Measurements from ENCODE around the gene CNBD2. TPM values are rescaled to one million over a fixed set of nuclear protein-coding genes. Genes with fewer than 3 reads are reported as not detected.
A peak's percentile ranks its signal among the peaks of the same experiment; 100 is the strongest.
"Not testable (repeated sequence)": the region's sequence is repeated elsewhere in the genome, so short reads cannot be mapped to it uniquely, and the experiment has no call there.

The CNBD2 gene
- total RNA-seq, 2 donors from 2014 or later = 5.0 to 8.6 TPM

DNA sequence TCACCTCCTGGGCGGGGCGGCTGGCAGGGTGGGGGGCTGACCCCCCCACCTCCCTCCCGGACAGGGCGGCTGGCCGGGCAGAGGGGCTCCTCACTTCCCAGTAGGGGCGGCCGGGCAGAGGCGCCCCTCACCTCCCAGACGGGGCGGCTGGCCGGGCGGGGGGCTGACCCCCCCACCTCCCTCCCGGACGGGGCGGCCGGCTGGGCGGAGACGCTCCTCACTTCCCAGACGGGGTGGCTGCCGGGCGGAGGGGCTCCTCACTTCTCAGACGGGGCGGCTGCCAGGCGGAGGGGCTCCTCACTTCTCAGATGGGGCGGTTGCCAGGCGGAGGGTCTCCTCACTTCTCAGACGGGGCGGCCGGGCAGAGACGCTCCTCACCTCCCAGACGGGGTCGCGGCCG is 32.9 kb downstream of the CNBD2 start:
- H3K9me3 Mint-ChIP-seq = peaks cover 6 to 19% of the 10 kb centered on the region in 2 donors
- H3K27ac Mint-ChIP-seq; DNase-seq (ENCODE audit: low spot score in 2 of 2); ATAC-seq: not testable (repeated sequence)
- peaks cover 8 to 18% of the 10 kb centered on the region in 2 donors for H3K36me3 Mint-ChIP-seq

DNA sequence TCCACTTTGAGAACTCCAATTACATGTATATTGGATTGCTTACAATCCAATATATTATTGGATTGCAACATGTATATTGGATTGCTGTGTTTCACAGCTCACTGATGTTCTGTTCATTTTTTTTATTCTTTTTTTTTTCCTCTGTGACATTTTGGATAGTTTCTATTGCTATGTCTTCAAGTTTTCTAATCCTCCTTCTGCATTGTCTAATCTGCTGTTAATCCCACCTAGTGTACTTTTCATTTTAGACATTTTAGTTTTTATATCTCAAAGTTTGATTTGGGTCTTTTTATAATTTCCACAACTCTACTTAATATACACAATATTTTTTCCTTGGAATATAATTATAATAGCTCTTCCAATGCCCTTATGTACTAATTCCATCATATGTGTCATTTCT is 34.5 kb downstream of the CNBD2 start:
- Mint-ChIP-seq H3K9me3 (peaks cover 6 to 19% of the 10 kb centered on the region in 2 donors), H3K27ac (no peak overlapping the region), H3K36me3 (peaks cover 8 to 18% of the 10 kb centered on the region in 2 donors)
- ATAC-seq (no peak), DNase-seq (ENCODE audit: low spot score in 2 of 2) (no peak)

GRCh38 chr20:36004045-36004444 is 35.7 kb downstream of the CNBD2 start:
- no peak overlapping the region for H3K27ac Mint-ChIP-seq
- DNase-seq (ENCODE audit: low spot score in 2 of 2) = no peak
- peaks cover 8 to 18% of the 10 kb centered on the region in 2 donors for H3K36me3 Mint-ChIP-seq
- H3K9me3 Mint-ChIP-seq = peaks cover 6 to 19% of the 10 kb centered on the region in 2 donors
- no peak for ATAC-seq

DNA sequence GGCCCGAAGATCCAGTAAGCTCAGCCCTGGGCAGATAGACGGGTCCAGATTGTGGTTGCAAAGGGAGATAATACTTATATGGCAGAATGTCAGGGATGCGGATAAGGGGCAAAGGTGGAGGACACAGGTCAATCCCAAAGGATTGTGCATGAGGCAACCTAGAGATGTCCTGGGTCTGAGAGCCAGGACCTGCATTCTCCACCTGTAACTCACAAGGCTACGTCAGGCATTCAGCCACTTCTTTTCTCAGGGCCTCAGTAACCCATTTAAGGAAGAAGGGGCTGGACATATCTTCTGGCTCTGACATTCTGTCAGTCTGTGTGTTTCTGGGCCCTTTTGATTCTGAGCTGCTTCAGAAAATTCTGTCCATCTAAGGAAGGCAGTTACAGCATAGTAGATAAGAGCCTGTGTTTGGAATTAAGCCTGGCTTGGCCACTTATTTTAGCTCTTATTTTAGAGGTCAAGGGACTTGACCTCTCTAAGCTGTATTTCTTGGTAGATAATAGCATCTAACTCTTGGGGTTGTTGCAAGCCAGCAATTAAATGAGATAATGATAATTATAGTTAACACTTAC is 40.2 kb downstream of the CNBD2 start:
- ATAC-seq = no peak
- DNase-seq (ENCODE audit: low spot score in 2 of 2) = no peak
- Mint-ChIP-seq H3K36me3 (peaks cover 3 to 7% of the 10 kb centered on the region in 2 donors), H3K9me3 (peaks cover 1 to 9% of the 10 kb centered on the region in 2 donors), H3K27ac (no peak overlapping the region)

DNA sequence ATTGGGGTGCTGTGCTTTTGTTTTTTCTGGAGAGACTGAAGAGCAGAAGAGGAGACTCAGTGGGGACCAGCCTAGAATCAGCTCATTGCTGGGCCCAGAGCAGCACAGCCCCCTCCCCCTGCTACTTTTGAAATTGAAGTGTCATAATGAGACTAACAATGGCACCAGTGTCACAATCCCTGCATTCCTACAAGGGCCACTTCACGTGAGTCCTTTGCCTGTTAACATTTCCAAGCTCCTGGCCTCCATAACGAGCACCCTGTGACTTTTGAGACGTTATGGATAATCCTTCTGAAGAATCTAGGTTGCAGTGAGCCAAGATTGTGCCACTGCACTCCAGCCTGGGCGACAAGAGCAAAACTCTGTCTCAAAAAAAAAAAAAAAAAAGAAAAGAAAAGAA is 41.7 kb downstream of the CNBD2 start:
- no peaks in the 10 kb centered on the region for H3K9me3 Mint-ChIP-seq
- ATAC-seq (no peak), DNase-seq (ENCODE audit: low spot score in 2 of 2) (no peak)
- H3K27ac Mint-ChIP-seq = no peak overlapping the region
- H3K36me3 Mint-ChIP-seq = no peaks in the 10 kb centered on the region

DNA sequence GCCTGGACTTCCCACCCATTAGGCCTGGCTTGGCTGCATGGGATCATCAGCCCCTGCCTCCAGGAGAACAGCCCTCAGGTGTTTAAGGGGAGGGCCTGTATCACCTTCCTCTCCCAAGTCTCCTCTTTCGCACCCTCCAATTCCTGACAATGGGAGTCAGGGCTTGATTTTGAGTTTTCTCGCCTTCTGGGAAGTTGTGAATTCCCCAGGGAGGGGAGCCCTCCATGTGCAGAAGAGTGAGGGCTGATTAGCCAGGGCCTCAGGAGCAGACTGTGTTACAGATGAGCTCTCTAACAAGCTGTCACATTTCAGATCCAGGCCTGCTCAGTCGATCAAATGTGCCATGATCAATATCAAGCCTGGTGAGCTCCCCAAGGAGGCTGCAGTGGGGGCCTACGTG is 42.4 kb downstream of the CNBD2 start:
- H3K36me3 Mint-ChIP-seq = no peaks in the 10 kb centered on the region
- ATAC-seq = no peak
- no peaks in the 10 kb centered on the region for H3K9me3 Mint-ChIP-seq
- H3K27ac Mint-ChIP-seq = no peak overlapping the region
- no peak for DNase-seq (ENCODE audit: low spot score in 2 of 2)

DNA sequence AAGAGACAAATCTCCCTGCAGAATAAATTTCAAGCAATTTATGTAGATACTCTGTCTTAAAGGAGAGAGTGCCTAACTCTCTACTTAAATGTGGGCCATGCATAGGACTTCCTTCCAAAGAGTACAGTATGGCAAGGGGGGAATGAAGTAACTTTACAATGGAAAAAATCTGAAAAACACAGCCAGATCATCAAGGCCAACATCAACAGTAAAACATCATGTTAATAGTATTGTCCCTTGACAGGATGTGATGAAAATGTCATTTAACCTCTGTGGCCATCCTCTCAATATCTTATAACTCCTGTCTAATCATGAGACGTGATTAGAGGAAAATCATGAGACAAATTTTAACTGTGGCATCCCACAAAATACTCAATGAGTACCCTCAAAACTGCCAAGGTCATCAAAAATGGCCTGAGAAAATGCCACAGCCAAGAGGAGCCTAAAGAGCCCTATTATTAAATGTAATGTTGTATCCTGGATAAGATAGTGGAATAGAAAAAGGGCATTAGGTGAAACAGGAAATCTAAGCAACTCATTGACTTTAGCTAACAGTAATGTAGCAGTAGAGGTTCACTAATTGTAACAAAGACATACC is 47.5 kb downstream of the CNBD2 start:
- no peak for DNase-seq (ENCODE audit: low spot score in 2 of 2)
- Mint-ChIP-seq H3K27ac (no peak overlapping the region), H3K9me3 (no peaks in the 10 kb centered on the region), H3K36me3 (no peaks in the 10 kb centered on the region)
- ATAC-seq = no peak

- DNase-seq (ENCODE audit: low spot score in 2 of 2) (no peak), ATAC-seq (no peak)
- Mint-ChIP-seq H3K36me3 (no peaks in the 10 kb centered on the region), H3K9me3 (no peaks in the 10 kb centered on the region), H3K27ac (peak overlapping the region in 1 of 2 donors; percentile 6)
Observed at GRCh38 chr20:36017048-36017951, 48.9 kb downstream of the CNBD2 start.

GRCh38 chr20:36018208-36018988 is 50.0 kb downstream of the CNBD2 start:
- no peaks in the 10 kb centered on the region for H3K36me3 Mint-ChIP-seq
- DNase-seq (ENCODE audit: low spot score in 2 of 2) (no peak), ATAC-seq (no peak)
- H3K27ac Mint-ChIP-seq = no peak overlapping the region
- H3K9me3 Mint-ChIP-seq = no peaks in the 10 kb centered on the region

DNA sequence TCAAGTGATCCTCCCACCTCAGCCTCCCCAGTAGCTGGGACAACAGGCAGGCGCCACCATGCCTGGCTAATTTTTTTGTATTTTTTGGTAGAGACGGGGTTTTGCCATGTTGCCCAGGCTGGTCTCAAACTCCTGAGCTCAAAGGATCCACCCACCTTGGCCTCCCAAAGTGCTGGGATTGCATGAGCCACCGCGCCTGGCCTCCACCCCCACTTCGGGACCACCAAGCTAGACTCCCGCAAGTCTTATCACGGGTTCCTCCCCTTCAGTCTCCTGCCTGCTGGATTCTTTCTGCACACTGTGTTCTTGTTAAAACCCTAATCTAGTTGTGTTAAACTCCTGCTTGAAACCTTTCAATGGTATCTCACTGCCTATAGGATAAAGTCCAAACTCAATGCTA is 57.7 kb downstream of the CNBD2 start:
- H3K9me3 Mint-ChIP-seq; H3K27ac Mint-ChIP-seq; ATAC-seq; H3K36me3 Mint-ChIP-seq; DNase-seq (ENCODE audit: low spot score in 2 of 2): not testable (repeated sequence)

DNA sequence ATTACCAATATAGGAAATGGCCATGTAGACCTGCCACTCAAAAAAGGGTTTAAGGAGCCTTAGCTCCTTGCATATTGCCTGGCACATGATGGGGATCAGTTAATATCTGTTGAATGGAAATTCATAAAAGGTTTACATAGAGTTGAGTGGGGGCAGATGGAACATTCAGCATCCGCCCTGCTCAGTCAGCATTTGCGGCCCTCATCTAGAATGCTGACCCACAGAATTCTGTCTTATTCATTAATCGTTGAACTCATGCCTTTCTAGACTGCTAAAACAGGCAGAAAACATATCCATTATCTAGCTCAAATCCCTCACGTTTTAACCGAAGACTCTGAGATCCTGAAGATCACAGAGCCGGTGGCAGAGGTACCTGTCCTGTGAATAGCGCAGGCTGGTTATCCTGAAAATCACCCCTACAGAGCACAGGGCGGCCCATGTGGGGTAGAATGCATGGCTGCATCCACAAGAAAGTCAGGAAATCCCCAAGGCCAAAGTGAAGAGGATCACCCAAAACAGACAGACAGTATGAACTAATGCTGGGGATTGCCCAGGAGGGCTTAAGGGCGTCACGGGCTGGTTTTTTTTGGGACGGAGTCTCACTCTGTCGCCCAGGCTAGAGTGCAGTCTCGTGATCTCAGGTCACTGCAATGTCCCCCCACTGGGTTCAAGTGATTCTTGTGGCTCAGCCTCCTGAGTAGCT is 59.9 kb downstream of the CNBD2 start:
- Mint-ChIP-seq H3K27ac (no peak overlapping the region), H3K9me3 (no peaks in the 10 kb centered on the region), H3K36me3 (no peaks in the 10 kb centered on the region)
- ATAC-seq (no peak), DNase-seq (ENCODE audit: low spot score in 2 of 2) (no peak)

DNA sequence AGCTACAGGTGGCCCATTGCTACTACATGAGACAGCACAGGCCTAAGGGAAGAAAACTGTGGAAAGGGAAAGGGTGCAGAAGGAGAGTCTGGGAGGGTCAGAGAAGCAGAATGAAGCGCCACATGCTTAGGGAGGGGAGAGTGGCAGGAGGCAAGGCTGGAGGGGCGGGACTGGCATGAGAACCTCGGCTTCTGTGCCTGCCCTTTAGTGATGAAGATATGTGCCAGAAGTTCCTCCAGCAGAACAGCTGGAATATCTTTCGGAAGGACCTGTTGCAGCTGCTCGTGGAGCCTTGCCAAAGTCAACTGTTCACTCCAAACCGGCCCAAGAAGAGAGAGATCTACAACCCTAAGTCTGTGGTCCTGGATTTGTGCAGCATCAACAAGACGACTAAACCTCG is 61.8 kb downstream of the CNBD2 start:
- Mint-ChIP-seq H3K36me3 (no peaks in the 10 kb centered on the region), H3K9me3 (no peaks in the 10 kb centered on the region), H3K27ac (no peak overlapping the region)
- DNase-seq (ENCODE audit: low spot score in 2 of 2) (no peak), ATAC-seq (no peak)

GRCh38 chr20:36031806-36032205 is 63.4 kb downstream of the CNBD2 start:
- ATAC-seq = no peak

GRCh38 chr20:36034875-36035274 is 66.5 kb downstream of the CNBD2 start:
- Mint-ChIP-seq H3K27ac (peak overlapping the region in 1 of 2 donors; percentile 44), H3K9me3 (no peaks in the 10 kb centered on the region), H3K36me3 (no peaks in the 10 kb centered on the region)
- DNase-seq (ENCODE audit: low spot score in 2 of 2) (no peak), ATAC-seq (no peak)

More at GRCh38 chr20:36031806-36032205, 63.4 kb downstream of the CNBD2 start:
- Mint-ChIP-seq H3K9me3 (no peaks in the 10 kb centered on the region), H3K36me3 (no peaks in the 10 kb centered on the region), H3K27ac (no peak overlapping the region)
- no peak for DNase-seq (ENCODE audit: low spot score in 2 of 2)

DNA sequence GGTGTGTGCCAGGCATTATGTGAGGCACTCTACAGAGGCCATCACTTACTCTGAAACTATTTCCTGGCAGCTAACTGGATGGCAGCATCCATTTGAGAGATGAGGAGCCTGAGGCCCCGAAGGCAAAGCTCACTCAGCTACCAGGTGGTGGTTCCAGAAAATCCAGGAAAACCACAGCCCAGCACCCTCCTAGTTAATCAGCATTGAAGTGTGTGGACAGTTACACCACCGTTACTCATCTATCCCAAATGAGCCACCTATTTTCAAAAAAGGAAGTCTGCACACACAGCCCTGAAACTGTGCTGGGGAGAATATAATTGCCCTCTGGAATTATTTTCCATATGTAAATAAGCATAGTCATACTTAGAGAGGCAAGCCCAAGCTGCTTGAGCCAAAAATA is 67.4 kb downstream of the CNBD2 start:
- ATAC-seq (peak in 1 of 2 donors; percentile 50), DNase-seq (ENCODE audit: low spot score in 2 of 2) (no peak)
- no peaks in the 10 kb centered on the region for H3K9me3 Mint-ChIP-seq
- peak overlapping the region in 1 of 2 donors; percentile 44 for H3K27ac Mint-ChIP-seq
- H3K36me3 Mint-ChIP-seq = no peaks in the 10 kb centered on the region

GRCh38 chr20:36036688-36037087 is 68.3 kb downstream of the CNBD2 start:
- no peak for DNase-seq (ENCODE audit: low spot score in 2 of 2)
- H3K36me3 Mint-ChIP-seq = no peaks in the 10 kb centered on the region
- no peak for ATAC-seq
- no peak overlapping the region for H3K27ac Mint-ChIP-seq
- H3K9me3 Mint-ChIP-seq = no peaks in the 10 kb centered on the region
